CD14-positive monocyte (primary cell): ENCODE data around the gene GULP1. TPM values are rescaled to one million over a fixed set of nuclear protein-coding genes. Genes with fewer than 3 reads are reported as not detected.

Experiments used
- DNase-seq, 3 donors: peaks; one replicate each; pipeline ENCODE4 v3.0.0-alpha.2; 2011 to 2022
- H2AFZ ChIP-seq: 2 replicates; pipeline ENCODE4 v1.6.0; 2012; ENCODE audit warnings: mild to moderate bottlenecking, low read depth, low read length, inconsistent platforms; ENCODE audit not compliant: insufficient read depth, poor library complexity, severe bottlenecking
- H3K27ac ChIP-seq, 2 donors: 1 replicate in 1 of 2; 2 replicates in 1 of 2; pipeline ENCODE4 v1.5.1; 2012 to 2013; ENCODE audit warnings: low read length in 2 of 2, control low read depth in 1 of 2, inconsistent platforms in 1 of 2, low read depth in 1 of 2, mild to moderate bottlenecking in 1 of 2
- H3K27me3 ChIP-seq, 2 donors: one replicate each; pipeline versions ENCODE4 v1.6.0 to v1.6.1; 2011 to 2013; ENCODE audit warnings: low read length in 2 of 2; ENCODE audit not compliant: control insufficient read depth in 2 of 2, insufficient read depth in 2 of 2
- H3K36me3 ChIP-seq, 2 donors: replicated peaks in 1 of 2; 1 replicate in 1 of 2; 2 replicates in 1 of 2; pipeline versions ENCODE4 v1.5.1 to v1.6.1; 2012 to 2013; ENCODE audit warnings: low read length in 2 of 2, control low read depth in 1 of 2, inconsistent platforms in 1 of 2, mild to moderate bottlenecking in 1 of 2; ENCODE audit not compliant: insufficient read depth in 2 of 2, control insufficient read depth in 1 of 2
- H3K4me1 ChIP-seq, 2 donors: 1 replicate in 1 of 2; 2 replicates in 1 of 2; pipeline versions ENCODE4 v1.5.1 to v1.6.1; 2012 to 2013; ENCODE audit warnings: low read length in 2 of 2, control low read depth in 1 of 2, inconsistent platforms in 1 of 2, mild to moderate bottlenecking in 1 of 2, moderate library complexity in 1 of 2; ENCODE audit not compliant: insufficient read depth in 2 of 2, control insufficient read depth in 1 of 2
- H3K4me2 ChIP-seq: replicated peaks from 2 replicates; pipeline ENCODE3; 2012; ENCODE audit warnings: low read length, moderate library complexity, mild to moderate bottlenecking; ENCODE audit not compliant: poor library complexity, severe bottlenecking; ENCODE audit errors: extremely low read depth
- H3K4me3 ChIP-seq, 3 experiments: fragments of 200-600 bp in 1 of 3; sonication (generic) in 1 of 3; replicated peaks in 1 of 3; 1 replicate in 2 of 3; 2 replicates in 1 of 3; pipeline ENCODE4 v1.5.1; 2011 to 2013; ENCODE audit warnings: low read length in 3 of 3, mild to moderate bottlenecking in 3 of 3, control low read depth in 2 of 3, low read depth in 2 of 3, inconsistent platforms in 1 of 3, moderate library complexity in 1 of 3
- H3K79me2 ChIP-seq: 2 replicates; pipeline ENCODE4 v1.6.0; 2012; ENCODE audit warnings: mild to moderate bottlenecking, control low read depth, inconsistent platforms, low read length, moderate library complexity; ENCODE audit not compliant: insufficient read depth
- H3K9ac ChIP-seq: 2 replicates; pipeline ENCODE4 v1.6.0; 2017; ENCODE audit warnings: low read length, mild to moderate bottlenecking; ENCODE audit not compliant: insufficient read depth, poor library complexity, severe bottlenecking
- H3K9me3 ChIP-seq, 2 donors: replicated peaks in 1 of 2; 1 replicate in 1 of 2; 2 replicates in 1 of 2; pipeline versions ENCODE4 v1.5.1 to v1.6.1; 2012 to 2013; ENCODE audit warnings: low read length in 2 of 2, control low read depth in 1 of 2; ENCODE audit not compliant: control insufficient read depth in 1 of 2, insufficient read depth in 1 of 2
- H4K20me1 ChIP-seq: 2 replicates; pipeline ENCODE4 v1.6.0; 2012; ENCODE audit warnings: mild to moderate bottlenecking, low read length, control low read depth, moderate library complexity; ENCODE audit not compliant: insufficient read depth
- H3K27ac Mint-ChIP-seq, 7 donors: one replicate each; pipeline ENCODE4 v1.8.0; 2020; ENCODE audit warnings: mild to moderate bottlenecking in 7 of 7, mixed read lengths in 7 of 7, moderate library complexity in 6 of 7, inconsistent platforms in 2 of 7
- H3K27me3 Mint-ChIP-seq, 3 donors: one replicate each; pipeline ENCODE4 v1.8.0; 2021 to 2022; ENCODE audit warnings: low read depth in 3 of 3, mild to moderate bottlenecking in 3 of 3, mixed read lengths in 3 of 3, moderate library complexity in 3 of 3, inconsistent platforms in 1 of 3
- H3K36me3 Mint-ChIP-seq, 2 donors: one replicate each; pipeline ENCODE4 v1.8.0; 2020; ENCODE audit warnings: mixed read lengths in 2 of 2, inconsistent platforms in 1 of 2, mild to moderate bottlenecking in 1 of 2
- H3K4me1 Mint-ChIP-seq: one replicate; pipeline ENCODE4 v1.8.0; 2020; ENCODE audit warnings: mild to moderate bottlenecking, mixed read lengths
- H3K4me3 Mint-ChIP-seq, 2 donors: one replicate each; pipeline ENCODE4 v1.8.0; 2020; ENCODE audit warnings: mild to moderate bottlenecking in 2 of 2, mixed read lengths in 2 of 2, moderate library complexity in 1 of 2
- H3K9me3 Mint-ChIP-seq, 7 donors: one replicate each; pipeline ENCODE4 v1.8.0; 2020 to 2022; ENCODE audit warnings: mixed read lengths in 7 of 7, mild to moderate bottlenecking in 6 of 7, moderate library complexity in 6 of 7, inconsistent platforms in 2 of 7
- CTCF ChIP-seq: fragments of 200-600 bp; IDR thresholded peaks from one replicate; pipeline ENCODE4 v1.8.0; 2022; ENCODE audit warnings: antibody characterized with exemption, mild to moderate bottlenecking
- WGBS: methylation state at CpG from one replicate; pipeline ENCODE4 v1.1.5; 2013; ENCODE audit warnings: missing lambda C conversion rate; ENCODE audit not compliant: insufficient coverage; 5-methylcytosine and 5-hydroxymethylcytosine counted together
- intact Hi-C, 2 donors: fragments of 100-400 bp; cut with micrococcal nuclease; formaldehyde crosslinking; loops; one replicate each; pipeline versions ENCODE4 v1.15.0 to v1.15.1; 2023
- polyA plus RNA-seq, 3 donors: library from polyadenylated mRNA; depleted of rRNA in 1 of 3; unstranded in 2 of 3; stranded (reverse) in 1 of 3; fragments of 300-500 nt in 2 of 3; fragments of >200 nt in 1 of 3; fragmentation: Illumina TruSeq in 2 of 3; gene quantifications; 1 replicate in 2 of 3; 2 replicates in 1 of 3; pipeline ENCODE4 v1.2.3, GENCODE V29; 2012 to 2021

The GULP1 gene
- polyA plus RNA-seq, 3 donors: not detected

GRCh38 chr2:188267776-188268175 lies 23.9 kb upstream of the GULP1 start:
- Mint-ChIP-seq H3K36me3 (no peaks in the 10 kb centered on the region), H3K9me3 (peaks cover 0 to 5% (median 0%) of the 10 kb centered on the region in 7 donors), H3K27me3 (no peaks in the 10 kb centered on the region), H3K4me1 (no peaks in the 10 kb centered on the region), H3K4me3 (no peak overlapping the region), H3K27ac (no peak overlapping the region)
- Histone ChIP-seq H3K4me1 (no peaks in the 10 kb centered on the region), H3K4me2 (no peak overlapping the region), H3K27me3 (no peaks in the 10 kb centered on the region), H3K9ac (no peak overlapping the region), H3K27ac (no peak overlapping the region), H3K79me2 (no peaks in the 10 kb centered on the region), H3K9me3 (no peaks in the 10 kb centered on the region), H4K20me1 (no peaks in the 10 kb centered on the region), H3K36me3 (no peaks in the 10 kb centered on the region), H3K4me3 (no peak overlapping the region), H2AFZ (no peak overlapping the region)
- DNase-seq: no peak
- no CpG with 5 or more reads among the region's 2 CpGs for WGBS
- intact Hi-C loops: no loop called here
- TF ChIP-seq CTCF: no peak

GRCh38 chr2:188269004-188269403 lies 22.7 kb upstream of the GULP1 start:
- Histone ChIP-seq H4K20me1 (no peaks in the 10 kb centered on the region), H3K4me2 (no peak overlapping the region), H3K27ac (no peak overlapping the region), H2AFZ (no peak overlapping the region), H3K4me1 (no peaks in the 10 kb centered on the region), H3K9ac (no peak overlapping the region), H3K79me2 (no peaks in the 10 kb centered on the region), H3K9me3 (no peaks in the 10 kb centered on the region), H3K27me3 (no peaks in the 10 kb centered on the region), H3K4me3 (no peak overlapping the region), H3K36me3 (no peaks in the 10 kb centered on the region)
- TF ChIP-seq CTCF: no peak
- H3K9me3 Mint-ChIP-seq: peaks cover 0 to 3% (median 0%) of the 10 kb centered on the region in 7 donors
- no CpG with 5 or more reads among the region's 2 CpGs for WGBS
- no peak overlapping the region for H3K4me3 Mint-ChIP-seq
- DNase-seq: no peak
- intact Hi-C loops: no loop called here
- no peak overlapping the region for H3K27ac Mint-ChIP-seq
- H3K36me3 Mint-ChIP-seq: no peaks in the 10 kb centered on the region
- H3K4me1 Mint-ChIP-seq: no peaks in the 10 kb centered on the region
- H3K27me3 Mint-ChIP-seq: no peaks in the 10 kb centered on the region
